ENCODE results near the gene DGKA. TPM values are rescaled to one million over a fixed set of nuclear protein-coding genes. Genes with fewer than 3 reads are reported as not detected.

DGKA gene
- total RNA-seq, 1 donor from 2014 or later: 108 TPM

DNA sequence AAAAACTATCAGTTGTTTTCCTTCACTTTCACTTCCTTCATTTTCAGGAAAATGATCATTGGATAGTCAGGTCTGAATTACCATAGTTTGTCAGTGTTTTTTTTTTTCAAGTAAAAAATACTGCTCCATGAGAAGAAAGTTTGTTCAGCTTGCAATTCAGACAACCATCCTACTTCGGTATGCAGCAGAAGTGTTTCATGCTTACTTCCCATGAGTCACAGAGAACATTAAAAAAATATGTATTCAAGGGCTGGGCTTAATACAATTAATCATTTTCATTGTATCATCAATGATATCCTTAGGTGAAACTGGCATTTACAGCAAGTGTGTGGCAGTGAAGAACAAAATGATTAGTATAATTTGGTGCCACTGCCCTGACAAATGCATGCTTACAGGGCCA is 24.9 kb upstream of the DGKA start:
- Histone ChIP-seq H3K79me2 (ENCODE audit: insufficient read depth, low read length) (no peaks in the 10 kb centered on the region), H4K20me1 (ENCODE audit: insufficient read depth, low read length) (no peaks in the 10 kb centered on the region), H3K4me1 (ENCODE audit: insufficient read depth, low read length) (no peaks in the 10 kb centered on the region), H3K27ac (ENCODE audit: low read depth, low read length) (no peak overlapping the region), H3K36me3 (ENCODE audit: insufficient read depth, low read length) (peaks cover 5% of the 10 kb centered on the region), H3K9me3 (ENCODE audit: insufficient read depth, low read depth, low read length) (no peaks in the 10 kb centered on the region), H3K4me2 (ENCODE audit: low read length) (peak overlapping the region; percentile 16), H3K4me3 (ENCODE audit: insufficient read depth, low read depth, low read length) (no peak overlapping the region), H3K9ac (ENCODE audit: low read length) (peak overlapping the region; percentile 13), H3K27me3 (ENCODE audit: insufficient read depth, low read length) (no peaks in the 10 kb centered on the region), H2AFZ (ENCODE audit: low read depth, low read length) (no peak overlapping the region)
- TF ChIP-seq, protein P1, sequence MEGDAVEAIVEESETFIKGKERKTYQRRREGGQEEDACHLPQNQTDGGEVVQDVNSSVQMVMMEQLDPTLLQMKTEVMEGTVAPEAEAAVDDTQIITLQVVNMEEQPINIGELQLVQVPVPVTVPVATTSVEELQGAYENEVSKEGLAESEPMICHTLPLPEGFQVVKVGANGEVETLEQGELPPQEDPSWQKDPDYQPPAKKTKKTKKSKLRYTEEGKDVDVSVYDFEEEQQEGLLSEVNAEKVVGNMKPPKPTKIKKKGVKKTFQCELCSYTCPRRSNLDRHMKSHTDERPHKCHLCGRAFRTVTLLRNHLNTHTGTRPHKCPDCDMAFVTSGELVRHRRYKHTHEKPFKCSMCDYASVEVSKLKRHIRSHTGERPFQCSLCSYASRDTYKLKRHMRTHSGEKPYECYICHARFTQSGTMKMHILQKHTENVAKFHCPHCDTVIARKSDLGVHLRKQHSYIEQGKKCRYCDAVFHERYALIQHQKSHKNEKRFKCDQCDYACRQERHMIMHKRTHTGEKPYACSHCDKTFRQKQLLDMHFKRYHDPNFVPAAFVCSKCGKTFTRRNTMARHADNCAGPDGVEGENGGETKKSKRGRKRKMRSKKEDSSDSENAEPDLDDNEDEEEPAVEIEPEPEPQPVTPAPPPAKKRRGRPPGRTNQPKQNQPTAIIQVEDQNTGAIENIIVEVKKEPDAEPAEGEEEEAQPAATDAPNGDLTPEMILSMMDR (IDR thresholded peaks at IDR 0.05; ENCODE audit: insufficient read depth, low read depth, low read length): no peak
- no peak for TF ChIP-seq EZH2 (IDR thresholded peaks at IDR 0.05; ENCODE audit: insufficient read depth, low read length)
- DNase-seq (ENCODE audit: low read depth): peak; percentile 55
- Mint-ChIP-seq H3K36me3 (ENCODE audit: low read depth, unreplicated experiment) (peaks cover 7% of the 10 kb centered on the region), H3K4me1 (ENCODE audit: low read depth, unreplicated experiment) (peaks cover 11% of the 10 kb centered on the region), H3K27ac (ENCODE audit: unreplicated experiment) (no peak overlapping the region), H3K27me3 (ENCODE audit: low read depth, unreplicated experiment) (no peaks in the 10 kb centered on the region), H3K4me3 (ENCODE audit: unreplicated experiment) (no peak overlapping the region), H3K9me3 (ENCODE audit: unreplicated experiment) (no peaks in the 10 kb centered on the region)
- FAIRE-seq: no peak

DNA sequence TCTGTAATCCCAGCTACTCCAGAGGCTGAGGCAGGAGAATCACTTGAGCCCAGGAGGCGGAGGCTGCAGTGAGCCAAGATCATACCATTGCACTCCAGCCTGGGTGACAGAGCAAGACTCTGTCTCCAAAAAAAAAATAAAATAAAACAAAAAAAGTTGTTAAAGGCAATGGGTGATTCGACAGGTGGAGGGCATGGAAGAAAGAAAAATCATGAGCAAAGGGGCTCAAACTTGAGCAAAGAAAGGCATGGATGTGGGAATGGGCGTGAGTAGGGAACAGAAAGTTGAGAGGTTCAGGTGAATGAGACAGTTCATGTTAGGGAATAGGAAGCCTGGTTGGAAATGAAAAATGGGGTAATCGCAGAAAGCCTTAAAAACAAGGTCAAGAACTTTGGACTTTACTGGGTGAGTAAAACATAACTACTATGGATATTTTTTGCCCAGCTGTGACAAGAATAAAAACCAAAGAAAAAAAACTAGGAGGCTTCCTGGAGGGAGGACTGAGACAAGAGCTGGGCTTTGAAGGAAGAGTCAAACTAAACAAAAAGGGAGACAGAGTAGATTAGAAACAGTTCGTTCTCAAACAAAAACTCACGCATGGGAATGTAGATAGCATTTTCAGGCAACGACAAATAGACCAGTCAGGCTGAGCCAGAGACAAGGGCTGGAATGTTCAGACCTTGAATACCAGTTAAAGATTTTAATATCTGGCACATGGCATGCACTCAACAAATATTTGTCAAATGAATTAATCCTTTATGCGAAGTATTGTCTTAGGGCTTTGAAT is 22.0 kb upstream of the DGKA start:
- Histone ChIP-seq H3K4me1 (ENCODE audit: insufficient read depth, low read length) (no peaks in the 10 kb centered on the region), H3K27ac (ENCODE audit: low read depth, low read length) (peak overlapping the region; percentile 43), H3K4me2 (ENCODE audit: low read length) (peak overlapping the region; percentile 44), H3K79me2 (ENCODE audit: insufficient read depth, low read length) (peaks cover 8% of the 10 kb centered on the region), H3K27me3 (ENCODE audit: insufficient read depth, low read length) (no peaks in the 10 kb centered on the region), H3K36me3 (ENCODE audit: insufficient read depth, low read length) (peaks cover under 1% of the 10 kb centered on the region), H3K9me3 (ENCODE audit: insufficient read depth, low read depth, low read length) (no peaks in the 10 kb centered on the region), H4K20me1 (ENCODE audit: insufficient read depth, low read length) (peaks cover 3% of the 10 kb centered on the region), H3K4me3 (ENCODE audit: insufficient read depth, low read depth, low read length) (no peak overlapping the region), H2AFZ (ENCODE audit: low read depth, low read length) (no peak overlapping the region), H3K9ac (ENCODE audit: low read length) (peak overlapping the region; percentile 13)
- Mint-ChIP-seq H3K4me1 (ENCODE audit: low read depth, unreplicated experiment) (peaks cover 9% of the 10 kb centered on the region), H3K27me3 (ENCODE audit: low read depth, unreplicated experiment) (no peaks in the 10 kb centered on the region), H3K27ac (ENCODE audit: unreplicated experiment) (peak overlapping the region; percentile 63), H3K36me3 (ENCODE audit: low read depth, unreplicated experiment) (peaks cover 5% of the 10 kb centered on the region), H3K4me3 (ENCODE audit: unreplicated experiment) (no peak overlapping the region), H3K9me3 (ENCODE audit: unreplicated experiment) (no peaks in the 10 kb centered on the region)
- TF ChIP-seq EZH2 (IDR thresholded peaks at IDR 0.05; ENCODE audit: insufficient read depth, low read length): no peak
- TF ChIP-seq, protein P1 (IDR thresholded peaks at IDR 0.05; ENCODE audit: insufficient read depth, low read depth, low read length): no peak
- FAIRE-seq (no peak), DNase-seq (ENCODE audit: low read depth) (peak; percentile 54)

DNA sequence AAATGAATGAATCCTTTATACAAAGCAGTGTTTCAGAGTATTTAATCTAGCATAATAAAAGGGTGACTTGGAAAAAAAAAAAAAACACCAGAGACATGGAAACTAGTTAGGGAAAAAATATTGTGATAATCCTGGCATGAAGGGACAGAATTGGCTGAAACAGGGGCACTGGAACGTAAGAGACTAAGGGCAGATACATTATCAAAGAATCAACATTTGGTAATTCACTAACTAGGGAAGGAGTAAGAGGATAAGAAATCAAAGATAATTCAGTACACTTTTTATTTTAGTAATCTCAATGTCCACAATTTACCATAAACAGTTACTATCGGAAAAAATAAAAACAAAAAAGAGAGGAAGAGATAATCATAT is 21.5 kb upstream of the DGKA start:
- Mint-ChIP-seq H3K36me3 (ENCODE audit: low read depth, unreplicated experiment) (peaks cover 6% of the 10 kb centered on the region), H3K4me3 (ENCODE audit: unreplicated experiment) (no peak overlapping the region), H3K27me3 (ENCODE audit: low read depth, unreplicated experiment) (no peaks in the 10 kb centered on the region), H3K9me3 (ENCODE audit: unreplicated experiment) (no peaks in the 10 kb centered on the region), H3K4me1 (ENCODE audit: low read depth, unreplicated experiment) (peaks cover 11% of the 10 kb centered on the region), H3K27ac (ENCODE audit: unreplicated experiment) (peak overlapping the region; percentile 63)
- FAIRE-seq: no peak
- peaks cover 11% of the 10 kb centered on the region for H3K79me2 ChIP-seq (ENCODE audit: insufficient read depth, low read length)
- H2AFZ ChIP-seq (ENCODE audit: low read depth, low read length): no peak overlapping the region
- H3K27me3 ChIP-seq (ENCODE audit: insufficient read depth, low read length): no peaks in the 10 kb centered on the region
- no peak for TF ChIP-seq EZH2 (IDR thresholded peaks at IDR 0.05; ENCODE audit: insufficient read depth, low read length)
- TF ChIP-seq, protein P1 (IDR thresholded peaks at IDR 0.05; ENCODE audit: insufficient read depth, low read depth, low read length): no peak
- peaks cover 2% of the 10 kb centered on the region for H3K4me1 ChIP-seq (ENCODE audit: insufficient read depth, low read length)
- H4K20me1 ChIP-seq (ENCODE audit: insufficient read depth, low read length): peaks cover 5% of the 10 kb centered on the region
- no peak overlapping the region for H3K4me3 ChIP-seq (ENCODE audit: insufficient read depth, low read depth, low read length)
- no peak for DNase-seq (ENCODE audit: low read depth)
- peak overlapping the region; percentile 24 for H3K27ac ChIP-seq (ENCODE audit: low read depth, low read length)
- peak overlapping the region; percentile 44 for H3K4me2 ChIP-seq (ENCODE audit: low read length)
- H3K36me3 ChIP-seq (ENCODE audit: insufficient read depth, low read length): peaks cover 3% of the 10 kb centered on the region
- no peaks in the 10 kb centered on the region for H3K9me3 ChIP-seq (ENCODE audit: insufficient read depth, low read depth, low read length)
- H3K9ac ChIP-seq (ENCODE audit: low read length): peak overlapping the region; percentile 13
